Large intestine (tissue), 3 donors: Measurements from ENCODE around the gene NTM. TPM values are rescaled to one million over a fixed set of nuclear protein-coding genes. Genes with fewer than 3 reads are reported as not detected.

Experiments
- DNase-seq, 2 donors: peaks; one replicate each; pipeline versions ENCODE4 v3.0.0 to v3.0.0-alpha.2; 2013
- H3K27ac ChIP-seq: one replicate; pipeline ENCODE4 v1.5.1; 2013; ENCODE audit warnings: low read length
- H3K27me3 ChIP-seq: 2 replicates; pipeline ENCODE4 v1.6.1; 2013; ENCODE audit warnings: low read length; ENCODE audit not compliant: control insufficient read depth, insufficient read depth
- H3K36me3 ChIP-seq: 2 replicates; pipeline ENCODE4 v1.6.1; 2013; ENCODE audit warnings: low read length; ENCODE audit not compliant: control insufficient read depth, insufficient read depth
- H3K4me1 ChIP-seq: one replicate; pipeline ENCODE4 v1.6.1; 2013; ENCODE audit warnings: low read length; ENCODE audit not compliant: control insufficient read depth, insufficient read depth
- H3K4me3 ChIP-seq: one replicate; pipeline ENCODE4 v1.5.1; 2013; ENCODE audit warnings: low read length
- H3K9me3 ChIP-seq: one replicate; pipeline ENCODE4 v1.6.1; 2013; ENCODE audit warnings: mild to moderate bottlenecking, low read depth, low read length, moderate library complexity; ENCODE audit not compliant: control insufficient read depth
- WGBS: methylation state at CpG from one replicate; pipeline ENCODE4 v1.1.5; 2013; ENCODE audit warnings: low lambda C conversion rate; ENCODE audit not compliant: insufficient coverage; 5-methylcytosine and 5-hydroxymethylcytosine counted together
- polyA plus RNA-seq: library from polyadenylated mRNA; unstranded; fragments of 120-200 nt; gene quantifications from one replicate; pipeline ENCODE4 v1.2.1, GENCODE V29; 2013

NTM gene
- polyA plus RNA-seq, 1 donor, result 17.2 TPM

DNA sequence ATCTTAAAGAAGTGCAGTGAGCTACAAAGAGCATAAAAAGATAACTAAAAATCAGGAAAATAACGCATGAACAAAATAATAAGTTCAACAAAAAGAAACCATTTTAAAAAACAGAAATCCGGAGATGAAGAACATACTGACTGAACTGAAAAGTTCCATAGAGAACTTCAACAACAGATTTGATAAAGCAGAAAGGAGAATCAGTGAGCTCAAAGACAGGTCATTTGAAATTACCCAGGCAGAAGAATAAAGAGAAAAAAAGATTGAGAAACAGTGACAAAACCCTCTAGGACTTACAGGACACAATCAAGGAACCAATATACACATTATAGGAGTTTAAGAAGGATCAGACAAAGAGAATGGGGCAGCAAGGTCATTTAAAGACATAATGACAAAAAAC lies 334.3 kb downstream of the NTM start:
- no peak overlapping the region for H3K4me3 ChIP-seq
- no peaks in the 10 kb centered on the region for H3K36me3 ChIP-seq
- no peak for DNase-seq
- peaks cover 7% of the 10 kb centered on the region for H3K9me3 ChIP-seq
- H3K27ac ChIP-seq, result no peak overlapping the region
- H3K4me1 ChIP-seq, result no peaks in the 10 kb centered on the region
- WGBS, result 93% methylated on average over 2 of the region's 2 CpGs
- no peaks in the 10 kb centered on the region for H3K27me3 ChIP-seq

DNA sequence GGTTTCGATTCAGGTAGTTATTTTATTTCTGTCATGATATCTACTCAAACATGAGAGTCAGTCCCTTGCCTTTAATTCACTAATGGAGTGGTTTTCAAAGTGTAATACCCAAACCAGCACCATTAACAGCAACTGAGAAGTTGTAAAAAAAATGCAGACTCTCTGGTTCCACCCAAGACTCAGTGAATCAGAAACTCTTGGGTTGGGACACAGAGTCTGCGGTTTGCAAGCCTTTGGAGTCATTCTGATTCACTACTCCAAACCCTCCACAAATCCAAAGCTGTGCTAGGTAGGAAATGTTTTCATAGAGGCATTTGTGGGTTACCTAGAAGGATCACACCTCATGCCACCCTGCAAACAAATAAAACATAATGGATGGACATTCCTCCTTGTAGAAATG lies 340.1 kb downstream of the NTM start:
- Histone ChIP-seq H3K4me1 (no peaks in the 10 kb centered on the region), H3K9me3 (peaks cover 7% of the 10 kb centered on the region), H3K27me3 (no peaks in the 10 kb centered on the region), H3K4me3 (no peak overlapping the region), H3K27ac (no peak overlapping the region), H3K36me3 (no peaks in the 10 kb centered on the region)
- WGBS, result no CpG with 5 or more reads among the region's 2 CpGs
- no peak for DNase-seq

DNA sequence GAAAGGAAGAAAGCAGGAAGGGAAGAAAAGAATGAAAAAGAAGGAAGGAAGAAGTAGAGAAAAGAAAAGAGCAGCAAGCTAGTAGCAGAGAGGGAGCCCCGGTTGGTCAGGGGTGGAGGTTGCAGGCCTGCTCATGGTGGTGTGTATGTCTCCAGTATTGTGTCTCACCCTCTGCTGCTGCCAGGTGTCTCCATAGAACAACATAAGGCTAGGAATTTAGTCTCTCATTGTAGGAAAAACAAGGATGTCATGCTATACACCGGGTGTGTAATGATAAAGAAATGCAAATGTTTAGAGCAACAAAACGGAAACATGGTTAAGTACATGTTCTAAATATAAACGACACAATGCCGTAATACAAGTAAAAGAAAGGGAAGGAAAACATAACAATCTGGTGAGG lies 342.5 kb downstream of the NTM start:
- no peaks in the 10 kb centered on the region for H3K4me1 ChIP-seq
- H3K27me3 ChIP-seq, result no peaks in the 10 kb centered on the region
- H3K36me3 ChIP-seq, result no peaks in the 10 kb centered on the region
- no peak for DNase-seq
- H3K4me3 ChIP-seq, result no peak overlapping the region
- peaks cover 7% of the 10 kb centered on the region for H3K9me3 ChIP-seq
- no peak overlapping the region for H3K27ac ChIP-seq
- WGBS, result 83% methylated on average over 1 of the region's 5 CpGs

DNA sequence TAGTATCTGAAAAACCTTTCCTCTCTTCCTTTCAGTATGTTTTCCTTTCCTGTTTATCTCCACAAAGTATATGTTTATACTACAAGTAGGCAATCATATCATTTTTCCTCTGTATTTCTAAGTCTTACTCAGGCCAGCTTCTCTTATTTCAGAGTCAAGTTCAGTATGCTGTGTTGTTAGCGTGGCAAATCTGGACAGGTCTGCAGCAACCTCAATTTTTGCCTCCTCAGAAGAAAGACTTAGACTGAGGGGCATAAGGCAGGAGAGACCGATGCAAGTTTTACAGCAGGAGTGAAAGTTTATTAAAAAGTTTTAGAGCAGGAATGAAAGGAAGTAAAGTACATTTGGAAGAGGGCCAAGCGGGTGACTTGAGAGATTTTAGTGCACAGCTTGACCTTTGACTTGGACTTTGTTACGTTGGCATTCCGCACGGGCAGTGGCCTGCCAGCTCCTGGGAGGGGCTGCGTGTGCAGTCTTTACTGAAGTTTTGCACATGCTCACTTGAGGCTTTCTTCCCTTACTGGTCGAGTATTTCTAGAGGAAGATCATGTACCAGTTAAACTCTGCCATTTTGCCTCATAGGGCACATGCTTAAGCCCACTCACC lies 343.2 kb downstream of the NTM start:
- no peak for DNase-seq
- H3K4me1 ChIP-seq, result no peaks in the 10 kb centered on the region
- H3K27ac ChIP-seq, result no peak overlapping the region
- no peak overlapping the region for H3K4me3 ChIP-seq
- WGBS, result no CpG with 5 or more reads among the region's 8 CpGs
- H3K9me3 ChIP-seq, result peaks cover 7% of the 10 kb centered on the region
- no peaks in the 10 kb centered on the region for H3K36me3 ChIP-seq
- no peaks in the 10 kb centered on the region for H3K27me3 ChIP-seq

DNA sequence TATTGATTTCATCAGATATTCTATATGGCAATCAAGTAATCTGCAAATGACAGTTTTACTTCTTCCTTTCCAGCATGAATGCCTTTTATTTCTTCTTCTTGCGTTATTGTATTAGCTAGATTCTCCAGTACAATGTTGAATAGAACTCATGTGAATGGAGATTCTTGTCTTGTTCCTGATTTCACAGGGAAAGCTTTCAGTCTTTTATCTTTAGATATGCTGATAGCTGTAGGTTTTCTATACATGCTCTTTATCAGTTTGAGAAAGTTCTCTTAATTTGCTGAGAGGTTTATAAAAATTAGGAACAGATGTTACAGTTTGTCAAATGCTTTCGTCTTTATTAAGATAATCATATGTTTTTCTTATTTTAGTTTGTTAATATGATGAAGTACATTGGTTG lies 347.2 kb downstream of the NTM start:
- WGBS, result 100% methylated on average over 1 of the region's 2 CpGs
- no peak for DNase-seq
- Histone ChIP-seq H3K36me3 (no peaks in the 10 kb centered on the region), H3K27ac (no peak overlapping the region), H3K27me3 (no peaks in the 10 kb centered on the region), H3K9me3 (peaks cover 4% of the 10 kb centered on the region), H3K4me1 (no peaks in the 10 kb centered on the region), H3K4me3 (no peak overlapping the region)

DNA sequence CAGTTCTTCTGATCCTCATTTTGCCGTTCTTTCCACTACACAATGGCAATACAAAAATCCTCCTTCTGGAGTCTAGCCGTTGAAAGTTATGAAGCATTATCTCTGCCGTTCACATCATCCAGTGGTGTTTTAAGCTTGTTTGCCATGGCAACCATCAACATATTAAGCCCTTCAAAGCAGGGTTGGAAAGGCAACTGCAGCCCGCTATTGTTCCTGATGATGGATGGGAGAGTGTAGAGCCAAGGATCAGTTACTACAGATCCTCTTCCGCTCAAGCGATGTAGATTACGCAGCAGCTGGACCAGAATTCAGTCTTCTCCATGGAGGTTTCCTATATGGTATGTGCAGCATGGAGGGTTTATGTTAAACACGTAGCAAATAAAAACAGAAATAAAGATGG lies 352.7 kb downstream of the NTM start:
- Histone ChIP-seq H3K9me3 (no peaks in the 10 kb centered on the region), H3K4me1 (no peaks in the 10 kb centered on the region), H3K36me3 (no peaks in the 10 kb centered on the region), H3K27me3 (no peaks in the 10 kb centered on the region), H3K4me3 (no peak overlapping the region), H3K27ac (no peak overlapping the region)
- WGBS, result 88% methylated on average over 1 of the region's 8 CpGs
- DNase-seq, result no peak

DNA sequence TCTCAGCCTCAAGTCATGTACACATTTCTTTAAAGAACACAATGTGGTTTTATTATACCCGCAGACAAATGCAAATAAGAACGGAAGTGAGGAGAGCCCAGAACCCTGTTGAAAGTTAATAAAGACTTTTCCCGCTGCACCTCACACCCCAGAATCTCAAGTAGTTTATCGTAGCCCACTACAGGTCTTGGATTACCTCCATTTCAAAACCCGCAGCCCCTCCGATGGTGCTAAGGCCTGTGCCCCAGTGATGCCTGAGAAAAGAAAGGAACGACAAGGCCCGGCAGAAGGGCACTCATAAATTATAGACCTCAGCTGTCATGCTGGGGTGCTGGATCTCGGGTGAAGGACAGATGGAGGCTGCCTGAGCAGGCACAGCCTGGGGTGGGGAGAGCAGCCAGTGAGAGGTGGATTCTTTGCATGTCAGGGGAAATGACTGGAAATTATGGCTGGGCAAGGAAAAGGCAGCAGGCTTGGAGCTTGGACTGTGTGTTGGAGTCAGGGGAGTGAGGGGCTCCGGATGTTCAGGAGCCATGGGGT lies 354.1 kb downstream of the NTM start:
- DNase-seq, result no peak
- Histone ChIP-seq H3K4me1 (no peaks in the 10 kb centered on the region), H3K27me3 (no peaks in the 10 kb centered on the region), H3K27ac (no peak overlapping the region), H3K36me3 (no peaks in the 10 kb centered on the region), H3K9me3 (no peaks in the 10 kb centered on the region), H3K4me3 (no peak overlapping the region)
- WGBS, result no CpG with 5 or more reads among the region's 10 CpGs

DNA sequence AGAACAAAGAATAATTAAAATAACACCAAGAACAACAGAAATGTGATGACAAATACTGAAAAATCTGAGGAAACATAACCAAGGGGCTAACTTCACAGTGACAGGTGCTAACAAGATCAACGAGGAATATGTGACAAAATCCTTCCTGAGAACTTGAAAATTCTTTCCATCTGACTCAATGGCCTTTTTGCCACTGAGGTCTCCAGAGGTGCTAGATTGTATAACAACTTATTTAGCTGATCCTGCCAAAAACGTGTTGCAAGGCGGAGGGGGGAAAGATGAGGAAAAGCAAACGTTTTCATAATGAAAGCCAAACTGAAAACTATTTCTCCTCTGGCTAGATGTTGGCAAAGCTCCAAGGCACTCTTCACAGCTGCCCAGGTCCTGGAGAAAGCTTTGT lies 364.5 kb downstream of the NTM start:
- no peaks in the 10 kb centered on the region for H3K9me3 ChIP-seq
- H3K4me1 ChIP-seq, result no peaks in the 10 kb centered on the region
- DNase-seq, result no peak
- no peak overlapping the region for H3K27ac ChIP-seq
- no peaks in the 10 kb centered on the region for H3K27me3 ChIP-seq
- no CpG with 5 or more reads among the region's 4 CpGs for WGBS
- no peak overlapping the region for H3K4me3 ChIP-seq
- H3K36me3 ChIP-seq, result no peaks in the 10 kb centered on the region

DNA sequence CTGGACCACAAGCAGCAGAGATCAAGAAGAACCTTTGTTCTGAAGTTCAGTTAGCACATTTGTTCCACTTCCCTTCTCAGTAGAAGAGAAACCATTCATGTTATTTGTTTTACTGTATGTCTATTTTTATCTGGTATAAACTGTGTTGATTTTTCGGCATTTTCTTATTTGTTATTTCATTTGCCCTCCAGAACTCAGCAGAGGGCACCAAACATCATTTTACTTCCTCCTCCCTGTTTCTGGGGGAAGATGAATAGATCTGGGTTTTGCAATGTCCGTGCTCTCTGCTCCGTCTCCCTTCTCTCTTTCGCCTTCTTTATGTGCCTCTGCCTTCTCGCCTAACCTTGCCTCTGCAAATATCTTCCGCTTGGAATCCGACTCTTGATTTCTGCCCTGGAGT lies 366.9 kb downstream of the NTM start:
- WGBS, result 55% methylated on average over 2 of the region's 7 CpGs
- Histone ChIP-seq H3K27me3 (no peaks in the 10 kb centered on the region), H3K4me1 (no peaks in the 10 kb centered on the region)

DNA sequence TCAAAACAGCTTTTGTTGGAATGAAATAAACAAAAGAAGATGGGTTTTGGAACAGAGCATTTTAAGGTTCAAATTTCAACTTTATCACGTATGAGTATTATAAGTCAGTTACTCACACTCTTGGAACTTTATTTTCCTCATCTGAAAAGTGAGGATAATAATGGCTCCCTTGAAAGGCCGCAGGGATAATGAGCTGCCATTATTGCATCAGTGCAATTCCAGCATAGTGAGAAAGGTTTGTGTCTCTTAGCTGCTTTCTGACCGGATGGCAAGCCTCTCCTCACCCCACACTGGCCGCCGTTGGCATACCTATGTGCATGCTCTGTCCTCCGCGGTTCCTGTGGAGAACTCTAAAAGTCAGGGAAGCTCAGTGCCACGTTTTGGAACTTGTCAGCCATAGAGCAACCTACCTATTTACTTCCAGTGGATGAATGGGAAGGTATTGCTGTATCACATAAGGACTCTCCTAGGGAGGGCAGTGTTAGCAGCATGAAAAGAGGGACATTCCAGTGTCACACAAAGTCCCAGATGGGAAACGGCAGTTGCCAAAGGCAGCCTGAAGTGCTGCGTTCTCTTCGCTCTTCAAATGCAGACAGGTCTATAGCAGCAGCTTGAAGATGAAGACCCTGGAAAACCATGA lies 368.9 kb downstream of the NTM start:
- no peak overlapping the region for H3K4me3 ChIP-seq
- no peak for DNase-seq
- no peak overlapping the region for H3K27ac ChIP-seq
- H3K36me3 ChIP-seq, result no peaks in the 10 kb centered on the region
- no peaks in the 10 kb centered on the region for H3K27me3 ChIP-seq
- 60% methylated on average over 1 of the region's 11 CpGs for WGBS
- H3K4me1 ChIP-seq, result no peaks in the 10 kb centered on the region
- no peaks in the 10 kb centered on the region for H3K9me3 ChIP-seq

More for the DNA sequence above, 366.9 kb downstream of the NTM start:
- DNase-seq, result no peak
- no peaks in the 10 kb centered on the region for H3K9me3 ChIP-seq
- no peaks in the 10 kb centered on the region for H3K36me3 ChIP-seq
- no peak overlapping the region for H3K27ac ChIP-seq
- no peak overlapping the region for H3K4me3 ChIP-seq

DNA sequence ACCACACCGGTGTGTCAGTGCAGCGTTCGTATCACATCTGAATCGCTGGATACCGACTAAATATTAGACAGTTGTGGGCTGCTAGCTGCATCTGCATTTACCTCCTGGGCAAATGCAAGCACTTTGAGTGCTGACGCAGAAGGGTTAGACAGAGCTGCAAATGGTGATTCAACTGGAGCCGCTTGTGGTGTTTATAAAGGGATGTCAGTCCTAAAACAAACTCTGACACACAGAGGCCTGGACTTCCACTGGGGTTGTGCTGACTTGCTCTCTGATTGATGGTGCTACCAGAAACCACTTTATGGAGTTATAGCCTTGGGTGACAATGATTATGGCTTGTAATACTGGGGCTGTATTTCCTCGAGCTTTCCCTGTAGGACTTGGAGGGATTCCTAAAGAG lies 374.4 kb downstream of the NTM start:
- Histone ChIP-seq H3K27ac (no peak overlapping the region), H3K27me3 (peaks cover 2% of the 10 kb centered on the region), H3K4me1 (no peaks in the 10 kb centered on the region), H3K9me3 (no peaks in the 10 kb centered on the region), H3K4me3 (no peak overlapping the region), H3K36me3 (no peaks in the 10 kb centered on the region)
- WGBS, result 80% methylated on average over 3 of the region's 8 CpGs
- DNase-seq, result no peak
